ENCODE measurements around the gene SMCO2.

The SMCO2 gene

DNA sequence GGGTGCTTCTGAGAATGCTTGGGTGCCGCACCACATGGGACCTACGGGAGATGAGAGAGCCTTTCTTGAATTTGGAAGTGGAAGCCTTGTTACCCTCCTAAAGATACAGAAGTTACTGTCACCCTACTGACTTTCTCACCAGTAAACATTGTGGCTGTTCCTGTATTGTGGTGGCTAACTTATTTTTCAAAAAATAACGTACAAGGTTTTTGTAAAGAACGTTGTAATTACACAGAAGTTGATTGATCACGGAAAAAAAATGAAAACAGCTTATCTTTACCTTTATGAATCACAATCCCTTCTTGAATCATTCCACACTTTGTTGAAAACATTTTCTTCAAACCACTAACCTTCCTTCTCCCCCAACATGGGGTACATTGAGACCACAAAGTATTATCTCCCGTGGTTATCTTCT is 55.5 kb downstream of the SMCO2 start:
- no peak for DNase-seq

DNA sequence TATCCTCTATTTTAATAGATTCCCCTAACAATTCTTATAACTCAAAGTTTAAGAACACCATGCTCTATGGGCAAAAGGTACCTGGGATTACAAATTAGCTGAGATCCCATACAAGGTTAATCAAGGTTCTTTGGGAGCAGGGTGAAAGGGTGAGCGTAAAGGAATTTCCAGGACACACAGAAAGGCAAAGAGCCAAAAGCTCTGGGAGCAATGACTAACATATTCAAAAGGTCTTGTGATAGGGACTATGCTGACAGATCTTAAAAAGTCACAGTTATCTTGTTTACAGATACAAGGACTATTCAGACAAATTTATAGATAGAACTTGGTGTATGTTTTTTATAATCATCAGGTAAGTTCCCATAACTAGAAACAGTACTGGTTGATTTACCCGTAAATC is 58.0 kb downstream of the SMCO2 start:
- no peak for DNase-seq

DNA sequence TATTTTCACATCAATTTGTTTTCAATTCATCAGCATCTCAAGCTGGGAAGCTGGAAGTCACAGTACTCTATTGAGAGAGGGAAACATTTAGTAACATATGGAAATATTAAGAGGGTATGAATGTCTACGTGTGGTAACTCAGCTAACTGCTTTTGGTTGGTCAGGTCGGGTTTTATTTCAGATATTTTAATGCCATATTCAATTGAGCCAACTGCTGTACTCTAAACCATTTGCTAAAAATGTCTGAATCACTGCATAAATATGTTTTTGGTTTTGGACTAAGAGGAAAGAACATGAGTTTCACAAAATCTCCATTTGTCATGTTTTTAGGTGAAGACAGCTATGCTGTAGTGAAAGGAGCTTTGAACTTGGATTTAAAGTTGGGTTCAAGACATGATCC is 58.6 kb downstream of the SMCO2 start:
- DNase-seq, result no peak

DNA sequence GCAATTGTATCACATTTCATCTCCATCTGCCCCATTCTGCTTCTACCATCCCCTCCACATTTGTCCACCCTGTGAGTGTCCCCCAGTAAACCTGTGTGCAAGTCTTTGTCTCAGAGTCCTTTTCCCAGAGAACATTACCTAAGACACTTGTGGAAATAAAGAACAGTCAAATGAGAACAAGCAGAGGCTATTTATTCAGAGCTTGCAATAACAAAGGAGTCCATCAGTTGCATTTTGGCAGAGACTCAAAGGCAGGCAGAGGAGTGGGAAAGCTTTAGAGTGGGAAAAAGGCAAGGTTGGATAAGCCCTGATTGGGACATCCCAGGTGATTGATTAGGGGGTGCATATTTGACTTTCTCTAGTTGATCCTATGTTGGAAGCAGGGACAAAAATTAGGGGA is 59.2 kb downstream of the SMCO2 start:
- DNase-seq, result peak; percentile 22

DNA sequence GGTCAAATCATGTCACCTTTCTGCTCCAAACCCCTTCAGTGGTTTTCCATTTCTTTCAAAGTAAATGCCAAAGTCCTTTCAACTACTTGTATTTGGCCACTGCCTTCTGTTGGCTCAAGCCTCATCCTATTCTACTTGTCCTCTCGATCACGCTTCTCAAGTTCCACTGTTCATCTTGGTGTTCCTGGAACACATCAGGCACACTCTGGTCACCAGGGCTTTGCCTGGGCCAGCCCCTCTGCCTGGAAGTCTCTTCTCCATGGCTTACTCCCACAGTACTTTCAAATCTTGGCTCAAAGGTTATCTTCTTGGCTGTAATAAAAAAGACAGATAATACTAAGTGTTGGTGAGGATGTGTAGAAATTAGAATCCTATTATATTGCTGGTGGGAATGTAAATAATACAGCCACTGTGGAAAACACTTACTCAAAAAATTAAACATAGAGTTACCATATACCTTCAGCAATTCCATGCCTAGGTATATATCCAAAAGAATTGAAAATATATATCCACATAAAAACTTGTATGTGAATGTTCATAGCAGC is 60.2 kb downstream of the SMCO2 start:
- DNase-seq, result no peak

DNA sequence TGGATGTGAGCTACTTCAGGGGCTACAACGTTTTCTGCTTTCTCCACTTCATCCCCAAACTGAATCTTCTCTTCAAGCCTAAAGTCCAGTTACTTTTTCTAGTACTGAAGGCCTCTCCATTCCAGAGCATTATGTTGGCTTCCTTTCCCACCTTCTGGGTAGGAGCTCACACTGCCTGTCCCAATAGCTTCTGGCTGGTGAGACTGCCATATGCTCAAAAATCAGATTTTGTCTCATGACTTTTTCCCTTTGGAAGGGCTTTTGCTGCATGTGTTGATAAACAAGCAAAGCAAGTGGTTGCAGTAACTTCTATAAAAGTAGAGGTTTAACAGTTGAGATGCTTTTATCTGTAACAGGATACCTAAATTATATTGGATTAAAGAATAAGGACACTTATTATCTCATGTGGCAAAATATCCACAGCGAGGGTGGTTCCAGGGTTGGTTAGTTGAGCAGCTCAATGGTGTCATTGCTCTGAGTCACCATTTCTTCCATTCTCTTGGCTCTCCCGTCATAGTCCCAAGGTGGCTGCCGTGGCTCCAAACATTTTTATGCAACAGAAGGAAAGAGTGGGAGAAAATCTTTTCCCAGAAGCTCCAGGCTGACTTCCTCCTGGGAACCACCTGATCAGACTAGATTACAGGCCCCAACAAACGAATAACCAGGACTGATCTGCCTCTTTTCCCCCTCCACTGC is 62.3 kb downstream of the SMCO2 start:
- no peak for DNase-seq

DNA sequence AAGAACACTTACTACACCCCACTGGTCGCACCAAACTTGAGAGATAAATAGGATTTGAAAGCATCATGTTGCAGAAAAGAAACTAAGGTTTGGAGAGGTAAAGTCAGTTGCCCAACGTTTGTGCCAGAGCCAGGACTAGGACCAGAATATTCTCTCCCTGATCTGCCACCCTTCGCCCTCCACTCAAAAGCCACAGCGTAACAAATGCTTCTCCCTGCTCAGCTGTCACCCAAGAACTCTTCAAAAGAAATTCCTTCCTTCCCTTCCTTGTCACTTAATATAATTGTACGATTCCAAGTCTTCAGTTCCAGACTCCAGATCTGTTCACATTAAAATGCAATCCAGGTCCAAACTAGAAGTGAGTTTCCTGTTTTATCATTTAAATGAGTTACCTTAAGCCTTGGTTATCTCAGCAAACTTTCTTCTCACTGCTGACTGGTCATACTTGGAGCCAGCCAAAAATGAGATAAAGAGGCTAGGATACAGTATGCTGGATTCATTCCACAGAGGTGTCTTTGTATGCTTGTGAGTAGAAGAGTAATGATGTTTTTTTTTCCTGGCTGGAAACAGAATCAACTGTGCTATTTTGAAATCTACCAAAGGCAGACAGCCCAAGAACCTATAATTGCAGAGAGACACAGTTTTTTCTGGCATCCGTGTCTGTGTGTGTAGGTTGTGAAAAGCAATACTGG is 64.6 kb downstream of the SMCO2 start:
- no peak for DNase-seq

GRCh38 chr12:27511723-27512045 is 65.1 kb downstream of the SMCO2 start:
- DNase-seq, result no peak

DNA sequence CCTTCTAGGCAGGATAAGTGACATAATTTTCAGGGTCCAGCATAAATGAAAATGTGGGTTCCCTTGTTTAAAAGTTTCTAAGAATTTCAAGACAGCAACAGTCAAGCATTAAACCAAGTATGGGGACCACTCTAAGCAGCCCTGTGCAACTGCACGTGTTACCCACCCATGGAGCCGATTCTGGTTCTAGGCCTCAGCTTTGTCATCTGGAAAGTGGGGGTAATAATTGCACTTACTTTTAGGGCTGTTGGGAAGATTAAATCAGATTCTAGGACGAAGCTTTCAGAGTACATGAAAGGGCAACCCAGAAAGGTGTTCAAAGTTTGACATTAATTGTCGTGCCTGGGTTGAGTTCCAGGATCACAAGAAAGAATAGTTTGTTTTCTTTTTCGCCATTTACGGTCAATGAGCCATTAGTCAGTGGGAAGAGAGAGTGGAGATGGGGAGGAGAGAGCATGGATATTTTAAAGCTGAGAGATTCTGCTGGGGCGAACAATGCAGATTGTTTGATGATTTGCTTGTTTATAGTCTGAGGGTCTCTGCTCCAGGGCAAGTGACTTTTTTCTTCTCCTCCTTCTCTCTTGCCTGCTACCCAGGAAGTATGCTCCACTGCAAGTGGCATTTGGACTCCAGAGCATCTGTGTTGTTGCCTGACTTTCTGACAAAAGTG is 66.8 kb downstream of the SMCO2 start:
- no peak for DNase-seq

GRCh38 chr12:27515671-27516070 is 69.1 kb downstream of the SMCO2 start:
- no peak for DNase-seq

GRCh38 chr12:27516625-27517024 is 70.1 kb downstream of the SMCO2 start:
- no peak for DNase-seq

DNA sequence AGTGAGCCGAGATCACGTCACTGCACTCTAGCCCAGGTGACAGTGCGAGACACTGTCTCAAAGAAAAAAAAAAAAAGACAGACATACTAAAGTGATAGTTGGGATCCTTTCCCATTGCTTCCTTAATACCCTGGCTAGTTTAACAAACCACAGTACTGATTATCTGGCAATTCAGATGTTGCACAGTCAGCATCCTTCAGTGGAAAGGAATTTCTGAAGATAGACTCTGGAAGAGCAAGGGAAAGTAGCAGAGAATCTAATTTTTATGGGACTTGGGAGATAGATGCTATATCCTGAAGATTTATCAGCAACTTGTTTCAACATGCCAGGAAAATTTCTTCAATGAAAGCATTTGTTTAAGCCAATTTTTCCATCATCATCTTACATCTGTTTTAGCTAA is 71.0 kb downstream of the SMCO2 start:
- no peak for DNase-seq

GRCh38 chr12:27517961-27518665 is 71.6 kb downstream of the SMCO2 start:
- no peak for DNase-seq

GRCh38 chr12:27521066-27521465 is 74.5 kb downstream of the SMCO2 start:
- peak; percentile 29 for DNase-seq

- DNase-seq, result no peak
Measured at GRCh38 chr12:27521981-27522380, 75.4 kb downstream of the SMCO2 start.

DNA sequence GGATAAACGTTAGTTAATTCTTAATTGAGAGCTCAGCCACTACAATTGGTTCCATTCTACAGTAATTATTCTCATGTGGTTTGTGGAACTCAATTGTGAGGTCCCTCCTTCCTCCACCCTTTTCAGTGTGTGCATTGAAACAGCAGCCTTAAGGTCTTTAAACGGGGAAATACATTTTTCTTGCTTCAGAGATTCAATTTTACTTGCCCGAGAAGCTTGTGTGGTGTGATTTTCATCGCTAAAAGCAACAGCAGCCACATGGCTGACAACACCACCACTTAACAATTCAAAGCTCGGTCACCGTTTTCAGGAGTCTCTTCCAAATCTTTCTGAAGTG is 76.7 kb downstream of the SMCO2 start:
- no peak for DNase-seq

- peak; percentile 97 for DNase-seq
Measured at GRCh38 chr12:27523642-27524493, 77.3 kb downstream of the SMCO2 start, which contains the start of gene PPFIBP1. Gene PPFIBP1, plus strand, starts transcription at chr12:27524206. Its CDS starts 109,191 bp downstream, at chr12:27633397.

GRCh38 chr12:27524494-27524835 is 77.9 kb downstream of the SMCO2 start:
- DNase-seq, result no peak

DNA sequence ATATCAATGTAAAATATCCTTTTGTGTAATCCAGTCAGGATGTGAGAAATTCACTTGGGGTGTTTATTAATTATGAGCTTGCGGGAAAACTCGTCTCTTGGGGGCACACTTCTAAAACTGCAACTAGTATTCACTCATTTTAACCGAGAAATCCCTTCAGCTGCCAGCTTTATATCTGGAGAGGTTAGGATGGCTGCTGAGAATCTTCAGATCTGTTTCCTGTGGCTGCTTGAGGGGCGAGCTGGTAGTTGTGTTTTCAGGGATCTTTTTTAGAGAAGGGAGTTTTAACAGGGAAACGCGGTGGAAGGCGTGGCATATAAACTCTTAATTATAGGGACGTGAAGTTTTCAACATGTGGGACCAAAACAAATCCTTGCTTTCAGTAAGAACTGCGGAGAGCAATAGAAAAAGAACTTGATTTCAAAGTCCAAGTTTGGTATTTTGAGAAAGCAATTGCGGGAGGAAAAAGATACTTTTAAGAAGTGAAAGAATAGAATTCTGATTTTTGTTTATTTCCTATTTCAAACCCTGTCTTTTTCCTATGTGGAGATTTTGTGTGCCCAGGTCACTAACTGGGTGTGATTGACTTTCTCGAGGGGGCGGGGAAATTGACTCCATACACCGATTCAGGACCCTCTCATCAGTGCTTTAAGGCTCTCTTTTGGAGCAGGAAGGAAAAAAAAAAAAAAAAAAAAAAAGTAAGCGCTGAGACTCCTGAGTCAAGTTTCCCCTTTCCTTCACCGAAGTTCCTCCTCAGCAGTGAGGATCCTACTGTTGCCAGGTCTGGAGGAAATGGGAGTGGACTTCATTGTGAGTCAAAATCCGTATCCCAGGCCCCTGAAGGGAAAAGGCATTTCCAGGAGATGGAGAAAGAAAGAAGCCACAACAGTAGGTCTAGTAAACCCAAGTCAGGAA is 78.6 kb downstream of the SMCO2 start:
- no peak for DNase-seq

GRCh38 chr12:27527512-27527911 is 81.0 kb downstream of the SMCO2 start:
- DNase-seq, result no peak

GRCh38 chr12:27528788-27529187 is 82.3 kb downstream of the SMCO2 start:
- no peak for DNase-seq

All from DMS153 (cell line).